Fibroblast of mammary gland (primary cell): ENCODE data around the gene SLC35B2.

Experiments
- DNase-seq: peaks from one replicate; pipeline ENCODE4 v3.0.0-alpha.2; 2010; ENCODE audit warnings: low read depth
- H3K4me3 ChIP-seq: 2 replicates; pipeline ENCODE4 v1.5.1; 2011; ENCODE audit warnings: low read depth, mild to moderate bottlenecking, low read length, moderate library complexity; ENCODE audit not compliant: control insufficient read depth
- TF ChIP-seq, protein P1 (sequence below): conservative IDR thresholded peaks from 2 replicates; pipeline ENCODE4 v1.5.1; 2011; ENCODE audit warnings: low read depth, low read length, inconsistent platforms; ENCODE audit not compliant: control insufficient read depth, insufficient read depth

Gene SLC35B2, protein sequence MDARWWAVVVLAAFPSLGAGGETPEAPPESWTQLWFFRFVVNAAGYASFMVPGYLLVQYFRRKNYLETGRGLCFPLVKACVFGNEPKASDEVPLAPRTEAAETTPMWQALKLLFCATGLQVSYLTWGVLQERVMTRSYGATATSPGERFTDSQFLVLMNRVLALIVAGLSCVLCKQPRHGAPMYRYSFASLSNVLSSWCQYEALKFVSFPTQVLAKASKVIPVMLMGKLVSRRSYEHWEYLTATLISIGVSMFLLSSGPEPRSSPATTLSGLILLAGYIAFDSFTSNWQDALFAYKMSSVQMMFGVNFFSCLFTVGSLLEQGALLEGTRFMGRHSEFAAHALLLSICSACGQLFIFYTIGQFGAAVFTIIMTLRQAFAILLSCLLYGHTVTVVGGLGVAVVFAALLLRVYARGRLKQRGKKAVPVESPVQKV

GRCh38 chr6:44257025-44257752 is at the start of gene SLC35B2:
Gene SLC35B2, minus strand, starts transcription at chr6:44257528. Its CDS starts 118 bp downstream, at chr6:44257410.
- TF ChIP-seq, protein P1, sequence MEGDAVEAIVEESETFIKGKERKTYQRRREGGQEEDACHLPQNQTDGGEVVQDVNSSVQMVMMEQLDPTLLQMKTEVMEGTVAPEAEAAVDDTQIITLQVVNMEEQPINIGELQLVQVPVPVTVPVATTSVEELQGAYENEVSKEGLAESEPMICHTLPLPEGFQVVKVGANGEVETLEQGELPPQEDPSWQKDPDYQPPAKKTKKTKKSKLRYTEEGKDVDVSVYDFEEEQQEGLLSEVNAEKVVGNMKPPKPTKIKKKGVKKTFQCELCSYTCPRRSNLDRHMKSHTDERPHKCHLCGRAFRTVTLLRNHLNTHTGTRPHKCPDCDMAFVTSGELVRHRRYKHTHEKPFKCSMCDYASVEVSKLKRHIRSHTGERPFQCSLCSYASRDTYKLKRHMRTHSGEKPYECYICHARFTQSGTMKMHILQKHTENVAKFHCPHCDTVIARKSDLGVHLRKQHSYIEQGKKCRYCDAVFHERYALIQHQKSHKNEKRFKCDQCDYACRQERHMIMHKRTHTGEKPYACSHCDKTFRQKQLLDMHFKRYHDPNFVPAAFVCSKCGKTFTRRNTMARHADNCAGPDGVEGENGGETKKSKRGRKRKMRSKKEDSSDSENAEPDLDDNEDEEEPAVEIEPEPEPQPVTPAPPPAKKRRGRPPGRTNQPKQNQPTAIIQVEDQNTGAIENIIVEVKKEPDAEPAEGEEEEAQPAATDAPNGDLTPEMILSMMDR, result no peak
- DNase-seq, result peak; percentile 49
- peak within 1 kb of the TSS; percentile 82 for H3K4me3 ChIP-seq

DNA sequence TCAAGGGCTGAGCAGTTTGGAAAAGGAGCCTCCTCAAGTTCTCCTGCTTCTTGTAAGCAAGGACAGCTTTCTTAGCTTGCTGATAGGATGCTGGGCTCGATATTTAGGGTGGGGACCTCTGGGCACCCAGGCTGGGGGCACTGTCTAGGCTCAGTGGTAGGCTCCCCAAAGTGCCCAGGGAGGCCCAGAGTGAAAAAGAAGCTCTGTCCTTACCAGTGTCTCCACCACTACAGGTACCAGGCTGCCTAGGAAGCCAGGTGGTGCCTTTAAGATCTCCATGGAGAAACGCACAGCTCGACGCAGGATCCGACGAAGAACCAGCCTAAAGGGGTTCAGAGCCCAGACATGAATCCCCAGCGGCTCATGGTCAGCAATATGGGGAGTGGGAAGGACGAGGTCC is 49.4 kb upstream of the SLC35B2 start:
- no peak overlapping the region for H3K4me3 ChIP-seq
- TF ChIP-seq, protein P1, result no peak
- DNase-seq, result no peak

- no peak overlapping the region for H3K4me3 ChIP-seq
- no peak for DNase-seq
- TF ChIP-seq, protein P1, result no peak
Measured at GRCh38 chr6:44305200-44305725, 47.9 kb upstream of the SLC35B2 start.

- H3K4me3 ChIP-seq, result no peak overlapping the region
- TF ChIP-seq, protein P1, result peak; percentile 74
- DNase-seq, result peak; percentile 55
Measured at GRCh38 chr6:44304282-44305199, 47.2 kb upstream of the SLC35B2 start.

DNA sequence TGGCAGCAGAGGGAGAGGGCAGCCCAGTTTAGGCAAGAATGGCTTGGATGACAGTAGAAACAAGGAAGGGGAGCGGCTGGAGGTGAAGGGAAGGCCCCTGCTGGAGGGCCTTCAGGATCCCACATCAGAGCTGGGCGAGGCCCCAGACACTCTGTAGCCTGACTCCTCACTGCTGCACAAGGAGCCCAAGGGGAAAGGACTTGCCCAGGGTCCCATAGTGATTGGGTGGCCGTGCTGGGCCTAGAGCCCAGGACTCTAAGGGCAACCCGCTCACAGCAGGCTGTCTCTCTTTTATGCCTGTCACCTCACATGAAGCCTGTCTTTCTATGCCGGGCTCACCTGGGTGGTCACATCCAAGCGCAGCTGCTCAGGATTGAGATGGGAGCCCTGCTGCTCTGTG is 46.5 kb upstream of the SLC35B2 start:
- no peak overlapping the region for H3K4me3 ChIP-seq
- no peak for DNase-seq
- TF ChIP-seq, protein P1, result no peak

DNA sequence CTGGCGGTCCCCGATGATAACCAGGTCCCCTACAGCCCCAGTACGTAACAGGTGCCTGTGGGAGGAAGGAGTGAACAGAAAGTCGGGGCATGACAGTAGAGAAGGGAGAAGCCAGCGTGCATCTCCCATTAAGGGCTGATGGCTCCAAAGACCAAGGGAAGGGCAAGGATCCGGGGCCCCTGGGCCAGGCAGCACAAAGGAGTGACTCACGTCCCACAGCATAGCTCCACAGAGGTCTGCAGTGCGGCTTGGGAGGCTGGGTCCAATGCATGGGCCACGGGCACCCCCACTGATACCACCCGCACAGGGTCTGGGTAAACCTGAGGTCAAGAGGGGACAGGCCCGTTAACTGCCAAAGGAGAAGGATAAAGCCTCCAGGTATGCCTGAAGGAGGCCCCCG is 45.5 kb upstream of the SLC35B2 start:
- no peak for DNase-seq
- no peak overlapping the region for H3K4me3 ChIP-seq
- TF ChIP-seq, protein P1, result no peak
